NCI-H510A (cell line): Measurements from ENCODE around the gene P2RX4.
"Not testable (repeated sequence)": the region's sequence is repeated elsewhere in the genome, so short reads cannot be mapped to it uniquely, and the experiment has no call there.

Experiments
- DNase-seq: peaks from one replicate; lab custom pipeline; 2025; lab: John Stamatoyannopoulos, UW

P2RX4 gene

GRCh38 chr12:121188227-121188626 lies 21.7 kb upstream of the P2RX4 start:
- DNase-seq: no peak

- no peak for DNase-seq
These were observed 20.8 kb upstream of the P2RX4 start for GRCh38 chr12:121189131-121189530.

GRCh38 chr12:121189619-121190155 lies 20.2 kb upstream of the P2RX4 start:
- no peak for DNase-seq

DNA sequence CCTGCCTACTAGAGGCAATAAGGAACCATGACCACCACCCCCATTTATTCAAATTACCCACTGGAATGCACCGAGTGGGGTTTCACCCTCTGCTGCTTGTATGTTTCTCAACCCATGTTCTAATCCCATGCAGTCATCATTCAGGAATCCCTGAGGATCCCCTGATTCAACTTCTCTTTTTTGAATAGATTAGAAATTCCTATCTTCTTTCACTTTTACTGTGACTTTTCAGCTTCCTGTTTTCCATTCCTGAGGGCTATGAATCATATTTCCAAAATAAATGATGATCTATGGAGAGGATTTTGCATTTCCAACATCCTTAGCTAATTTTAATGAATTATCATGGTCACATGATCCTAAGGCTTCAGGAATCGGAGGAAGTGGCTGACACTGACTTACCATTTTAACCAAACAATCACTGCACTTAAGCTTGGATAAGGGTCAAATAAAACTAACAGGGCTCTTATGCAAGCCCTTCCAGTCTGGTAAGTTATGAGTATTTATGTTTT lies 19.4 kb upstream of the P2RX4 start:
- no peak for DNase-seq

DNA sequence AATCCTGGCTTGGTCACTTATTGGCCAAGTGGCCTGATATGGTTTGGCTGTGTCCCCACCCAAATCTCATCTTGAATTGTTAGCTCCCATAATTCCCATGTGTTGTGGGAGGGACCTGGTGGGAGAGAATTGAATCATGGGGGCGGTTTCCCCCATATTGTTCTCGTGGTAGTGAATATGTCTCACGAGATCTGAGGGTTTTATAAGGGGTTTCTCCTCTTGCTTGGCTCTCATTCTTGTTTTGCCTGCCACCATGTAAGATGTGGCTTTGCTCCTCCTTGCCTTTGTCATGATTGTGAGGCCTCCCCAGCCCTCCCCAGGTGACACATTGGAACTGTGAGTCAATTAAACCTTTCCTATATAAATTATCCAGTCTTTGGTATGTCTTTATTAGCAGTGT lies 18.8 kb upstream of the P2RX4 start:
- DNase-seq: no peak

DNA sequence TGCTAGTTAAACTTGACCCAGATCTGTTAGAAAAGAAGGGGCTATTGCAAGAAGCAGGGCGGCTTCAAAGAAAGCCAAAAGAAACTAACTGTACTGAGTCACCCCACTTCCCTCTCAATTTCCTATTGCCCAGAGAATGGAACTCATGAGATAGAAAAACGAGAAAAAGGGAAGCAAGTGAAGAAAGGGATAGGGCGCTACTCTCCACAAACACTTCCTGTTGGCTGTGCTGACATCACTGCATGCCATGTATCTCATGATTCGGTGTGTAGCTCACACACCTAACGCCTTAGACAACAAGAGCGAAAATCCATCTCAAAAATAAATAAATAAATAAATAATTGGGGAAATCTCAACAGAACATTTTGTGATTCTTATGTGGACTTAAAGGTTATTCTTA lies 13.0 kb upstream of the P2RX4 start:
- DNase-seq: no peak

GRCh38 chr12:121198949-121199348 lies 11.0 kb upstream of the P2RX4 start:
- no peak for DNase-seq

DNA sequence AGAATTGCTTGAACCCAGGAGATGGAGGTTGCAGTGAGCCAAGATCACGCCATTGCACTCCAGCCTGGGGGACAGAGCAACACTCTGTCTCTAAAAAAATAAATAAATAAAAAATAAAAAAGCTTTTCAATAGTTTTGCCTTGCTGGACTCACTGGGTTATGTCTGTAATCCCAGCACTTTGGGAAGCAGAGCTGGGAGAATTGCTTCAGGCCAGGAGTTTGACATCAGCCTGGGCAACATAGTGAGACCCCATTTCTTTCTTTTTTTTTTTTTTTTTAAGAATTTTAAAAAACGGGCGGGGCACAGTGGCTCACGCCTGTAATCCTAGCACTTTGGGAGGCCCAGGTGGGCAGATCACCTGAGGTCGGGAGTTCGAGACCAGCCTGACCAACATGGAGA lies 8.8 kb upstream of the P2RX4 start:
- DNase-seq: not testable (repeated sequence)

DNA sequence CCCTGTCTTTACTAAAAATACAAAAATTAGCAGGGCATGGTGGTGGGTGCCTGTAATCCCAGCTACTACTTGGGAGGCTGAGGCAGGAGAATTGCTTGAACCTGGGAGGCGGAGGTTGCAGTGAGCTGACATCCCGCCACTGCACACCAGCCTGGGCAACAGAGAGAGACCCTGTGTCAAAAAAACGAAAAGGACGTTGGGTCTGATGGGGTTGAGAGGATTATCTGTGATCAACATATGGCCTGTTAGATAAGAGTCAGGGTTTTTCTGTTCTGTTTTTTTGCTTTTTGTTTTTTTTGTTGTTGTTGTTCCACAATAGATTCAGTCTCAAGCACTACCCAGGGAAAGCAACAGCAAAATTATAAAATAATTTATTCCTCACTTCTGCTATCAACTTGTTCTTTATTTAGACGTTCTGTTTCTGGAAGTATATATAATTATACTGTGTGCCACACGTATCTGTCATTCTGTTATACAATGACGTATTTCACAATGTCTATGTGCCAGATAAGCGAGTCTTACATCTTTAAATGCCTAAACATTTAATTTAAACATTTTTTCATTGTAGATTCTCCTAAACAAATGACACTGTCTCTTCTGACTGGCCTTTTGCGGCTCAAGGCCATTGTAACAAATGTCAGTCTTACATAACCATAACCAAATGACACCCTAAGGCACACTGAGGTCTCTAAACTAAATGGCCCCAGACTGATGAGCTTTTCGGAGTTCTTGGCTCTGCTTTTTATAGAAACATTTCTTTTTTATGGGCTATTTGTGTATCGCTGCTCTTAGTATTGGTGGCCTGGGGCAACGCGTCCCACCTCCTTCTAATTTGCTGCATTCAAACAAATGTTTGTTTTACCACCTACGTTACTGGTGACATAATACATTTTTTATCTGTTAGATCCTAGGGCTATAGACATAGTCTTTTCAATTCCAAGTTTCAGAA lies 7.2 kb upstream of the P2RX4 start:
- no peak for DNase-seq

- no peak for DNase-seq
These were observed 6.4 kb upstream of the P2RX4 start for GRCh38 chr12:121203482-121203881.

DNA sequence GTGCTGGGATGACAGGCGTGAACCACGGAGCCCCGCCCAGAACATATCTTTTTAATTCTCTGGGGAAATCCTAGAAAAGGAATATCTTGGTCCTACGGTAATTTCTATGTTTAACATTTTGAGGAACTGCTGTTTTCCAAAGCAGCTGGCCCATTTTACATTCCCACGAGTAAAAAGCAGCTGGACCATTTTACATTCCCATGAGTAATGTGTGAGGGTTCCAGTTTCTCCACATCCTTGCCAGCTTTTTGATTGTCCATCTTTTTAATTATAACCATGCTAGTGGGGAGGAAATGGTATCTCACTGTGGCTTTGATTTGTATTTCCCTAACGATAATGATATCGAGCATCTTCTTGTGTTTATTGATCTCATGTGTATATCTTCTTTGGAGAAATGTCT lies 4.4 kb upstream of the P2RX4 start:
- DNase-seq: no peak

DNA sequence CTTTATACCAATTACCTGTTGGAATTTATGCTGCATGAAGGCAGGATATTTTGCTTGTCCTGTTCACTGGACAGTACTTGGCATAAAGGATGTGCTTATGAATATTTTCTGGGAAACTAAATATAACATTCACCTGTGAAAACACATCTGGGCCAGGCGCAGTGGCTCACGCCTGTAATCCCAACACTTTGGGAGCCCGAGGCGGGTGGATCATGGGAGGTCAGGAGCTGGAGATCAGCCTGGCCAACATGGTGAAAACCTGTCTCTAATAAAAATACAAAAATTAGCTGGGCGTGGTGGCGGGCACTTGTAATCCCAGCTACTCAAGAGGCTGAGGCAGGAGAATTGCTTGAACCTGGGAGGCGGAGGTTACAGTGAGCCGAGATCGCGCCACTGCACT lies 1.4 kb upstream of the P2RX4 start:
- not testable (repeated sequence) for DNase-seq

DNA sequence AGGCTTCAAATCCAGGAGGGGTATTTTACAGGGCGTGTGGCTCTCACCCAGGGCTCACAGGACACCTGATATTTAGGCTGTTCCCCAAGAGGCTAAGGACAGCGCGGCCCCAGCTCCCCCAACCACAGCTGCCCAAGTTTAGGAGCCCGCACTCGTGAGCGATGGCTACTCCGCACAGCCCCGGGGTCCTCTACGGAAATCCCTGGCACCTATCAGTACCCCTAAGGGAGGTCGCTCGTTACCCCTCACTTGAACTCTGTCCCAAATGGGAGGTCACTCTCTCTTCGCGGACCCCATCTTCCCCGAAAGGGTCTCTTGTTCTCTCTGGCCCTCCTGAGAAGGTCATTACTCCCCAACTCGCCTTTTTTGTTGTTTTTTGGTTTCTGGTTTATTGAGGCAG lies 708 bp upstream of the P2RX4 start:
- DNase-seq: no peak

DNA sequence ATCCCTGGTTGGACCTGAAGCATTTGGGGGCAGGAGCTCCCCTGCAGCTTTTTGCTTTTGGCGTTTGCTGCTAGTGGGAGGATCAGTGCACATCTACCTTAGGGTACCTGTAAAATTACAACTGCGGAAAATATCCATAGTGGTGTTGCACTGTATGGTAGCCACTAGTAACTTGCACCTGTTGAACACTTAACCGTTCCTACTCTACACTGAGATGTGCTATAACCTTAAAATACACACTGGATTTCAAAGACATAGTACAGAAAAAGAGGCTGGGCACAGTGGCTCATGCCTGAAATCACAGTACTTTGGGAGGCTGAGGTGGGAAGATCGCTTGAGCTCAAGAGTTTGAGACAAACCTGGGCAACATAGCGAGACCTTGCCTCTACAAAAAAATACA lies 2.9 kb downstream of the P2RX4 start:
- DNase-seq: no peak

GRCh38 chr12:121214166-121214777 lies 4.3 kb downstream of the P2RX4 start:
- DNase-seq: no peak

GRCh38 chr12:121214855-121215745 lies 5.2 kb downstream of the P2RX4 start:
- no peak for DNase-seq

DNA sequence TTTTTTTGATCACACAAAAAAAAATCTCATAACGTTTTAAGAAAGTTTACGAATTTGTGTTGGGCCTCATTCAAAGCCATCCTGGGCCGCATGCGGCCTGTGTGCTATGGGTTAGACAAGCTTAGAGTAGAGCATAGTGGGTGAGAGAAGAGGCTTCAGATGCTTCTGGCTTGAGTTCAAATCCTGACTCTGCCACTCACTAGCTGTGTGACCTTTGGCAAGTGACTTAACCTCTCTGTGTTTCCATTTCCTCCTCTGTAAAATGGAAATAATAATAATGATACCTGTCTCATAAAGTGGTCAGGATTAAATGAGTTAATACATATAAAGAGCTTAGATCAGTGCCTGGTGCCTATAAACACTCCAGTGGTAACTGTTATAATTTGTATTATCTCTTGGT lies 6.2 kb downstream of the P2RX4 start:
- no peak for DNase-seq

- DNase-seq: no peak
These were observed 7.1 kb downstream of the P2RX4 start for GRCh38 chr12:121217063-121217462.

GRCh38 chr12:121217761-121218160 lies 7.8 kb downstream of the P2RX4 start:
- no peak for DNase-seq

DNA sequence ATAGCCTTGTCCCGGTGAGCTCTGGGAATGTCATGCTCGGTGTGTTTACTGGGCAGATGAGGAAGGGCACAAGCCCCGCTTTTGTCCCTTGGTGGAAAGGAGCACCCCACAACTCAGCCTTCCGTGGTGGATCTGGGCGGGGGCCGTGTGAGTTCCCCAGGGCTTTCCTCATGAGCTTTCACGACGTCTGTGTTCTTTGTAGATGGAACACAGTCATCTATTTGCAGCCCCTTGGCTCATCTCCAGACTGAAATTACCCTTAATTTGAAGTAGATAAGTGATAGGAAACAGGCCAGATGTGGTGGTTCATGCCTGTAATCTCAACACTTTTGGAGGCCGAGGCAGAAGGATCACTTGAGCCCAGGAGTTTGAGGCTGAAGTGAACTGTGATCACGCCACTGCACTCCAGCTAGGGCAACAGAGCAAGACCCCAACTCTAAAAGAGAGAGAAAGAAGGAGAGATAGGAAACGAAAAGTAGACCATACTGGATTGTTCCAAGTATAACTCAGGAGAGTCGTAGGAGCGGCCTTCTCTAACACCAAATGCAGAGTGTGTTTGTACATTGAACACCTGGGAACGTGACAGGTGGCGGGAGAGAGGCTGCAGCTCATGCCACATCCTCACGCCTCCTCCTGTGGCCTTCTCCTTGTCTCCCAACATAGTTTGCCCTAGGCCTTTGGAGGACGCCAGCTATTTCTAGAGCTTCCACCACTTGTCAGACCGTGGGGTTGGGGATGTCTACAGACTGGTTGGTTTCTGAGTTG lies 8.8 kb downstream of the P2RX4 start:
- no peak for DNase-seq

GRCh38 chr12:121219353-121219986 lies 9.5 kb downstream of the P2RX4 start:
- no peak for DNase-seq
